HS-5 (cell line): ENCODE results near the gene DOK7.

Experiments used
- DNase-seq: peaks from one replicate; pipeline ENCODE4 v3.0.0-alpha.2; 2012; ENCODE audit warnings: low read depth

Gene DOK7, protein sequence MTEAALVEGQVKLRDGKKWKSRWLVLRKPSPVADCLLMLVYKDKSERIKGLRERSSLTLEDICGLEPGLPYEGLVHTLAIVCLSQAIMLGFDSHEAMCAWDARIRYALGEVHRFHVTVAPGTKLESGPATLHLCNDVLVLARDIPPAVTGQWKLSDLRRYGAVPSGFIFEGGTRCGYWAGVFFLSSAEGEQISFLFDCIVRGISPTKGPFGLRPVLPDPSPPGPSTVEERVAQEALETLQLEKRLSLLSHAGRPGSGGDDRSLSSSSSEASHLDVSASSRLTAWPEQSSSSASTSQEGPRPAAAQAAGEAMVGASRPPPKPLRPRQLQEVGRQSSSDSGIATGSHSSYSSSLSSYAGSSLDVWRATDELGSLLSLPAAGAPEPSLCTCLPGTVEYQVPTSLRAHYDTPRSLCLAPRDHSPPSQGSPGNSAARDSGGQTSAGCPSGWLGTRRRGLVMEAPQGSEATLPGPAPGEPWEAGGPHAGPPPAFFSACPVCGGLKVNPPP

DNA sequence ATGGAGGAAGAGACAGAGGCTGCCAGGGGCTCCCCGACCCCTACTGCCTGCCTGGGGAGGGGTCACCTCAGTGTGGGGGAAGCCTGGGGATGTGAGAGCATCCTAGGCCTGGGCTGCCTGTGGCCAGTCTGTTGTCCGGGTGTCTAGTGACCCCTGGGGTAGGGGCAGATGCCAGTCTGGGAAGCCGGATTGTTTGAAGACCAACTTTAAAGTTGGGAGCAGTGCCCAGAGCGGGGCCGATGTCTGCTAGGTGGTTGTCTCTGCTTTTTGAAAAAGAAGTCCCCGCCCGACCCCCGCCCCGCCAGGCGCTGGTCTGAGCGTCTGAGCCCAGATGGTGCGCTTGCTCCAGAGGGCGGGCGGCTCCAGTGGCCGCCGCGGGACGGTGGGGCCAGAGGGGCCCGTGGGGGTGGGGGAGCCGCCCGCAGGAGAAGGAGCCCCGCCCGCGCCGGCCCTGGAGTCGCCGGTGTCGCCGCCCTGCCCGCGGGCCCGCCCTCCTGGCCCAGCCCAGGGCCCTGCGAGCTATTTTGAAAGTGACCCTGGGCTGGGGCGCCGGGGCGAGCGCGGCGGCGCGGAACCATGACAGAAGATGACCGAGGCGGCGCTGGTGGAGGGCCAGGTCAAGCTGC is at the start of gene DOK7:
Gene DOK7 (plus strand): TSS at position 517 of the 626 bp plus-strand sequence. CDS start 70 bp downstream, at position 587.
- DNase-seq: no peak

DNA sequence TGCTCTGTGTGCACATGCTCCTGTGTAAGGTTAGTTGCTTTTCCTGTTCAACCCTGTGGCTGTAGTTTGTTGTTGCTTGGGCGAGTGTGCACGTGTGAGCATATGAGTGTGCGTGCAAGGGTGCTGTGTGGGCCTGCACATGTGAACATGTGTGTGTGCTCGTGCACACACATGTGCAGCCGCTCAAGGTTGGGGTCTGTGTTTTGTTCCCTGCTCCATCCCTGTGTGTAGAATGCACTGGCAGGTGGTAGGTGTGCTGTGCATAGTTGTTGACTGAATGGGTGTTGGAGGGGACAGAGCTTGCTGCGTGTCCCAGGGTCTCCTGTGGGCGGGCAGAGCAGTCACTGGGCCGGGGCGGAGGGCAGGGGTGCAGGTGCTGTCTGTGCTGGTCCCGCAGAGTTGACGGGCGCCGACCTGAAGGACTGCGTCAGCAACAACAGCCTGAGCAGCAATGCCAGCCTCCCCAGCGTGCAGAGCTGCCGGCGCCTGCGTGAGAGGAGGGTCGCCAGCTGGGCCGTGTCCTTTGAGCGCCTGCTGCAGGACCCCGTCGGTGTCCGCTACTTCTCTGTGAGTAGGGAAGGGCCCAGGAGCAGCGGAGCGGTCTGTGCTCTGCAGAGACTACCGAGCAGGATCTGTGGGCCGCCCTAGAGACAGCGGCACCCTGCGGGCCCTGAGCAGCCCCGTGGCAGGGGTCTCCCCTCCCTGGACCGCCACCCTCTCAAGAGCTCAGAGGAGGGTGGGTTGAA is 49.3 kb upstream of the DOK7 start:
- DNase-seq: no peak

DNA sequence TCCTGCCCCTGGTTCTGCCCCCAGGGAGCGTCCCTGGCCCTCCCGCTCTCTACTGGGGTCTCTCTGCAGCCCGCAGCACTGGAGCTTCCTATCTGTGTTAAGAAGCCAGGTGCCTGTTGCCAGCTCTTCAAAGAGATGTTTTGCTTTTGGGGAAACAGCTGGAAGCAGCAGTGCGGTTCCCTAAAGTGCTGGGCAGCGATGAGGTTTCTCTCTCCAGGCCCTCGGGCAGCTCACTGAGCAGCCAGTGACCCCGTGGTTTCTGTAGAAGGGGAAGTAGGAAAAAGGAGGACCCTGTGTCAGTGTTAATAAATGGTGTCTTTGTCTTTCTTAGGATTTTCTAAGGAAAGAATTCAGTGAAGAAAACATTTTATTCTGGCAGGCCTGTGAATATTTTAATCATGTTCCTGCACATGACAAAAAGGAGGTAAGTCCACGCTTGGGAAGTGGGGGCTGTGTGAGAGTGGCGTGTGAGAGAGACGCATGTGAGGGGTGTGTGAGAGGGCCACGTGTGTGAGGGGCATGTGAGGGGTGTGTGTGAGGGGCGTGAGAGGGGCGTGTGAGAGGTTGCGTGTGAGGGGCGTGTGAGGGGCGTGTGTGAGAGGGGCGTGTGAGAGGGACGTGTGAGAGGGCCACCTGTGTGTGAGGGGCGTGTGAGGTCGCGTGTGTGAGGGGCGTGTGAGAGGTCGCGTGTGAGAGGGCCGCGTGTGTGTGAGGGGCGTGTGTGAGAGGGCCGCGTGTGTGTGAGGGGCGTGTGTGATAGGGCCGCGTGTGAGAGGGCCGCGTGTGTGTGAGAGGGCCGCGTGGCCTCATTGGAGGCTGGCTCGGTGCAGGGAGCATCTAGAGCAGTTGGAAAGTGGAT is 48.5 kb upstream of the DOK7 start:
- DNase-seq: no peak

DNA sequence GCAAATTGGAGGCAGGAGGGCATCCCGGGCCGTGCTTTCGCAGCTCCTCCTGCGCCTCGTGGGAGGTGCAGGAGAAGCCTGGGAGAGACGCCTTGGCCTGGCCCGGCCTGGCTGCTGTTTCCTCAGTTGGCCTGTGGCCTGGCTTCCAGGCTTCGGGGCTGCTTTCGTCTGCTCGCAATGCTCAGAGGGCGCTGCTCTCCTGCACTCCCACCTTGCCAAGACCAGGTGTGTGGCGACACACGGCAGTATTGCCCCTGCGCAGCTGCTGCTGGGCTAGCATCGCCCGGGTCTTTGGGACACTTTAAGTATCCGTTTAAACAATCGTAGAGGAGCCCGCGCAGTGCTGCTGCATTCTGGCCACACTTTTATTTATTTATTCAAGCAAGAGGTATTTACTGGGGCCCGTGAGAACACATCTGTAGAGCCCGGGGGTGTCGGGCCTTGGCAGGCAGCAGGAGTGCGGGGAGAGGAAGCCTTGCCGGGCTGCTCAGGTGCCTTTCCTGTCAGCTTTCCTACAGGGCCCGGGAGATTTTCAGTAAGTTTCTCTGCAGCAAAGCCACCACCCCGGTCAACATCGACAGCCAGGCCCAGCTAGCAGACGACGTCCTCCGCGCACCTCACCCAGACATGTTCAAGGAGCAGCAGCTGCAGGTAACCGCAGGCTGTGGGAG is 47.5 kb upstream of the DOK7 start:
- DNase-seq: no peak

DNA sequence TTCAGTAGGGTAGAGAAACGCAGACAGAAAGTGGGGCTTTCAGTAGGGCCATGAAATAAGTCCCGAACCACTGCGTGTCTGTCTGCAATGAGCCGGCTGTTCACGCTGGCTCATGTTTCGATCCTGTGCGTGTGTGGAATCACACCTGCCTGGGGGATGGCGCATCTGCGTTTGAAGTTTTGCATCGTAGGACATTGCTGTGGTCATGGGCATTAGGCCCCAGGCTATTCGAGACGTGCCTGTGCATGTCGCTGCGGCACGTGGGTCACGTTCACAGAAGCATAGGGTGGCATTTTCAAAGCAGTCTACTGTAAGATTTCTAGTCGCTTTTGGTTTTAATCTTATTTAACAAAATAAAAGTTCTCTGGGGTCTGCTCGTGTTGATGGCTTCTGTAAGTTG is 46.8 kb upstream of the DOK7 start:
- no peak for DNase-seq

DNA sequence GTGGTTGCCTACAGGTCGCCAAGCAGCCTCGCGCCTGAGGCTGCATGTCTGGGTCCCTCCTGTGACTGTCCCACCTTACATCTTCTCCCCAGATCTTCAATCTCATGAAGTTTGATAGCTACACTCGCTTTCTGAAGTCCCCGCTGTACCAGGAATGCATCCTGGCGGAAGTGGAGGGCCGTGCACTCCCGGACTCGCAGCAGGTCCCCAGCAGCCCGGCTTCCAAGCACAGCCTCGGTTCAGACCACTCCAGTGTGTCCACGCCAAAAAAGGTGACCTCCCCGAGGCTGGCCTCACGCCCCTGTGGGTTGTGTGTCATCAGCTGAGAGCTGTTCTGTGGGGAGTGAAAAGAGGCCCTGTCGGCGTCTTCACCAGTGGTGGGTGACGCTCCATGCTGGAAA is 46.3 kb upstream of the DOK7 start:
- no peak for DNase-seq

DNA sequence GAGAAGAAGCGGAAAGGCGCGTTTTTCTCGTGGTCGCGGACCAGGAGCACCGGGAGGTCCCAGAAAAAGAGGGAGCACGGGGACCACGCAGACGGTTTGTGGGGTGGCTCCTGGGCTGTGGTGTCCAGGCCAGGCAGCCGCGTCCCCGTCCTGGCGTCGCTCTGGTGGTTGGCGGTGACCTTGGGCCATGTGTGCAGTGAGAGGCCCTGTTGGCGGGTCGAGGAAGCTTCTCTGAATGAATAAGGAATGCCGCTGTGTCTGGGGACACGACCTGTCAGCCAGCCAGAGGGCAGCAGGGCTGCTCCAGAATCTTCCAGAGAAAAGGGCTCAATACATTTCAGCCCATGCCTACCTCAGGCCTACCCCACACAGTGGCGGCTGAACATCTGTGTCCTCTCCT is 45.7 kb upstream of the DOK7 start:
- DNase-seq: no peak

DNA sequence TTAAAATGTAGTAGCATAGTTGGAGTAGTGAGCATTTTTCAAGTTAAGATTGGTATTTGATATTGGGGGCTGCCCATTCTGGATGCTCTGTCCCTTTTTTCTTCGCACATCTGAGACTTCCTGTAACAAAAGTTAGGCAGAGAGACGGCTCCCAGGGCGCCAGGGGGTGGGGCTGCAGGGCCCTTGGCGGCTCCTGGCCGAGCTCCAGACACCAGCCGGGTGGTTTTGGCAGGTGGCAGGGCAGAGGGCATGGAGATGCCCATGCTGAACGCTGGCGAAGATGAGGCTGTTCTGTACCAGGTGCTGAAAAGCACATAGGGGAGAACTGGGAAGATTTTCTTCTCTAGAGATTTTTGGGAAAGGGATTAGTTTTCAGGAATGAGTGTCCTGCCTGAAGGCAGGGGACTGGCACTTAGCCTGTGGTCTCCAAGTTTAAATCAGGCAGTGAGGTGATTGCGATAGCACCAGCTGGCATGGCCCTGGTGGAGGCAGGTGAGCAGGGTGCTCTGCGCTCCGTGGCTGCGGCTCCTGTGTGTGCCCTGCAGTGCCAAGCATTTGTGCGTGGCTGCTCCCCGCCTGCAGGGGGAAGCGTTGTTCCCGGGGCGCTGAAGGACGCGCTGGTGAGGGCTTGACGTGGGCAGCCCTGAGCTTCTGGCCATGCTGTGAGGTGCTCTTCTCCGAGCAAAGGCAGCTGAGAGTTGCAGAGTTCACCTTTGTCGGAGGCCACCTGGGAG is 44.9 kb upstream of the DOK7 start:
- no peak for DNase-seq

DNA sequence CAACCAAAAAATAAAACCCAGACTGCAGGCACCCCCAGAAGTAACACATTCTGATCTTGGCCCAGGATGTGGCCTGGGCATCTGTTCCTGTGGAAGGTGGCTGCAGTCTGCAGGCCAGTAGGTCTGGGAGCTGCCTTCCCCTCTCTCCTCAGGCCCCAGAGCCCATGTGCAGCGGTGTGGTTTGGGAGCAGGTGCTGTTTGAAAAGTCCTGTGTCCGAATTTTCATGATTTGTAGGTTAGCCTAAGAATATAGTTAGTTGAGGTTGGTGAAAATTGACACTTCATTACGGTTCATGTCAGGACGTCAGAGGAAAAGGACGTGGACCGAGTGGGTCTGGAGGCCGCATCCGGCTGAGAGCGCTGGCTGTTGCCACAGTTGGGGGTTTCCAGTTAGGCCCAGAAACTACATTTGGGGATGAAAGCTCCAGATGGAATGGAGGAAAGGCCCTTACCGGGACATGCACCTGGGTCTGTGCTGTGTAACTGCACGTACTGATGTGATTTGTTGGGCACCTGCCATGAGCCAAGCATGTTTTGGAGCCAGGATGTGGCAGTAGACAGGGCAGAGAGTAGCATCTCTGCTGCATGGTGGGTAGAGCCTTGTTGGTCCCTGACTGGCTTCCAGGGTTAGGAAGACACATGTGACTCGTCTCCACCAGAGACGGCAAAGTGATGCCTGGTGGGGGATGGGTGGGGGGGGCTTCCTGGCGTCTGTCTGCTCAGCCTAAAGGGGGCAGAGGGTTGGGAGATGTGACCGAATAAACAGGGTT is 43.1 kb upstream of the DOK7 start:
- no peak for DNase-seq

DNA sequence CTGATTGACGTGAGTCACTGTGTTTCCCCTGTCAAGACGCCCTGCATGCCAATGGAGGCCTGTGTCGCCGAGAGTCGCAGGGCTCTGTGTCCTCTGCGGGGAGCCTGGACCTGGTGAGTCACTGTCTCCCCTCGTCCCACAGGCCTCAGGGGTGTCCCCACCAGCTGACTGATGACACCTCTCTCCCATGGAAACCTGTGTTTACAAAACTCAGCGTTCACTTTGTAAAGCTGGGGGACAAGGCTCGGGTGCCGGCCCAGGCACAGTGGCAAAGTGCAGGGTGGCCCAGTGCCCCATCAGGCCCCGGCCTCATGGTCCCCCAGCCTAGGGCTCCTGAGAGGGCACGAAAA is 42.5 kb upstream of the DOK7 start:
- DNase-seq: no peak

DNA sequence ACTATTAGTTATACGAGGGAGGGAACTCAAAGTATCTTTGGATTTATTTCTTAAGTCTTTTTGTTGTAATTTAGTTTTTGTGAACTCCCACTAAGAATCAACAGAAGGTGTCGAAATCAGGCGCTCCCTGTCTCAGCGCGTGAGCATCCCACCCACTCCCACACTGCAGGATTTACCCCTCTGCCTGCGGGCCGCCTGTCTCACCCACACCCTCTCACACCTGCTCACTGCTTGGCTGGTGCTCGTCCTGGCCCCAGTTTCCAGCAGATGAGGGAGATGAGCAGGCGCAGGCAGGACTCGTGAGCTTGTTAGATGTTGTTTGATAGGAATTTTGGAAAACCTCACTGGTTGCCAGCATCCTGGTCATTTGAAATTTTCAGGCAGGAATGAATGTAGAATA is 42.1 kb upstream of the DOK7 start:
- DNase-seq: no peak

DNA sequence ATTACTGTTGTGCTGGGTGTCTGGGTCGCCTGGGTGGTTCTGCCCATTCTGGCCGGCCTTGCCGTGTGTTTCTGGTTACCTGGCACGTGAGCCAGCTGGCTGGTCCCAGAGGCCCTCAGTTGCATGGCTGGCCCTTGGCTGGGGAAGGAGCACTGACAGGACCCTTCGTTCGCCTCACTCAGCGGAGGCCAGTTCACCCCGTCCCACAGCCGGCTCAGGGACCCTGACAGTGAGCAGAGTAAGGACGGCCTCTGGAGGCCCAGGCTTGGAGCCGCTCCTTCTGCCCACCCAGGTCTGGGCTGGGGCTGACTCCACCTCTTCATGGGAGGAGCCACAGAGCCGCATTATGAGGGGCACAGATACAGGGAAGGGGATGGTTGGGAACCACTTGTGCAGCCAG is 41.6 kb upstream of the DOK7 start:
- no peak for DNase-seq

DNA sequence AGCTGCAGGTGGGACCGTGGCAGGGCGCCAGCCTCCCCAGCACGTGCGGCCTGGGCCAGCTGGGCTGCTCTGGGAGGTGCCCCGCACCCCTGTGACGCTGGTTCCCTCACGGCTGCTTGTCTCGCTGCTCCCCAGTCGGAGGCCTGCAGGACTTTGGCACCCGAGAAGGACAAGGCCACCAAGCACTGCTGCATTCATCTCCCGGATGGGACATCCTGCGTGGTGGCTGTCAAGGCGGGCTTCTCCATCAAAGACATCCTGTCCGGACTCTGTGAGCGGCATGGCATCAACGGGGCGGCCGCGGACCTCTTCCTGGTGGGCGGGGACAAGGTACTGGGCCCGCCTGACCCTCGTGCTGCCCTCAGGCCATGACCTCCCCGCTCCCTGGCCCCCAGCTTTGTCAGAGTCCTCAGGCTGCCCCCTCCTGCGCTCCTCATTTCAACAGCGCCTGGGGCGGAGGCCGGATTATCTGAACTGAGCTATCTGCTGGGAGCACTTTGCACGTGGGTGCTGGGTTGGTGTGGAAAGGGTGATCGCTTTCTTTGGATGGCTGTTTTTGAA is 40.8 kb upstream of the DOK7 start:
- DNase-seq: no peak

DNA sequence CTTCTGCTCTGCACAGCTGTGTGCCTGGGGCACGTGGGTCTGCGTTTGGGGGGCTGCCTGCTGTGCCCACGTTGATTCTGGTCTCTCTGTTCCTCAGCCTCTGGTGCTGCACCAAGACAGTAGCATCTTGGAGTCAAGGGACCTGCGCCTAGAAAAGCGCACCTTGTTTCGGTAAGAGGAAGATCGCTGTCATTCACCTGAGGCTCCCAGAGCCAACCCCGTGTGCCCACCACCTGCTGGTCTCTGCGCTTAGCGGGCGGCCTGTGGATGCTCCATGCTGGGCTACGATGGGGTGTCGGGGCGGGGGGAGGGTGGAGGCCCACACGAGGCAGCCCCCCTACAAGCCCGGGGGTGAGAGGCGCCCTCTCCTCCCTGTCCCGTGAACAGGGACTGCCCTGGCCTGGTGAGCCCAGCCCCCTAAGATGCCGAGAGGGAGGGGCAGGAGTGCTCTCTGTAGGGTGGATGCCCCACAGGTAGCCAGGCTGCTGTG is 40.3 kb upstream of the DOK7 start:
- no peak for DNase-seq

DNA sequence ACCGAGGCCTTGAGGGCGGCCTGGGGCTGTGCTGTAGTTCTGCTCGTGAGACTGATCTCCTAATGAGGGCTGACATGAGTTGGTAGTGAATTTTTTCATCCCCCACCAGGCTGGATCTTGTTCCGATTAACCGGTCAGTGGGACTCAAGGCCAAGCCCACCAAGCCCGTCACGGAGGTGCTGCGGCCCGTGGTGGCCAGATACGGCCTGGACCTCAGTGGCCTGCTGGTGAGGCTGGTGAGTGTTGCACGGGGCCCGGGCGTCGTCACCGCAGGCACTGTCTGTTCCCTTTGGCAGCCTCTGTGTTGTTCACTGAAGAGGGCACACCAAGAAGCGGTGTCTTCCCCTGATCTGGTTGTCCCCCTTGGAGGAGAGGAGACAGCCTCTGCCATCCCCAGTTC is 39.7 kb upstream of the DOK7 start:
- no peak for DNase-seq

DNA sequence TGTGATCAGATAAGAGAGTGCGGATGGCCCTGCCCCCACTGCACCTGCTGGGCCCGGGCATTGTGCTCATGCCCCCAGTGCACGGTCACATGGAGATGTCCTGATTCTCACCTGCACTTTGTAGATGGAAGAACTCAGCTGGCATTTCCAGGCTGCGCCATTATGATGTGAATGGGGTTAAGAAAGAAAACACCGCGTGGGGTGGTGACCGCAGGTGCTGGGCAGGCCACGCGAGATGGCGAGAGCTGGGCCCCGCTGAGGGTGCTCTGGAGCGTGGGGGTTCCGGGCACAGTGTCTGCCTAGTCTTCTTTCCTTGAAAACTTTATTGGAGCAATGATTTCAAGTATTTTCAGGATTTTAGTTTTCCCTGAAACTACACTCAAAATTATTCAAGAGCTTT is 39.2 kb upstream of the DOK7 start:
- DNase-seq: no peak

DNA sequence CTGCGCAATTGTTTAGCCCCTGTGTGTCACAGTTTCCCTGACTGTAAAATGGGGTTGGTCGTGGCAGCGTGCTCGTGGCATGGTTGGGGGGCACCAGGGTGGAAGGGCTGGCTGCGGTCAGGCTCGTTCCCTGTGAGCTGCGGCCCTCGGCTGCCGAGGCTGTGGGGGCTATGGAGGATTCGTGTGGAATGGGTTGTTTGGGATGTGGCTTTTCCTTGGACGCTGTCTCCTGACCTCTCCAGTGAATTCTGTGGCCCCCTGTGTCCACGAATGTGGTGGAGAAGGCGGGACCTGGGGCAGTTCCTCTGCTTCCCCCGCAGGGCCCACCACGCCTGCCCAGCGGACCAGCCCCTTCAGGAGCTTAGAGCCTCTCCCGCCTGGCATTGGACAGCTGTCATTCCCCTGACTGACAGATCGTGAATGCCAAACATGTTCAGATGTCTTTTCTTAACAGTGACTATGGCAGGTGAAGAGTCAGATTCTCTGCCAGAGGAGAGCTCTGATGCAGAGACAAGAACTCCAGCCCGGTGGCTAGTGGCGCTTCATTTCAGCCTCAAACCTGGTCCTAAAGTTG is 38.5 kb upstream of the DOK7 start:
- DNase-seq: no peak

DNA sequence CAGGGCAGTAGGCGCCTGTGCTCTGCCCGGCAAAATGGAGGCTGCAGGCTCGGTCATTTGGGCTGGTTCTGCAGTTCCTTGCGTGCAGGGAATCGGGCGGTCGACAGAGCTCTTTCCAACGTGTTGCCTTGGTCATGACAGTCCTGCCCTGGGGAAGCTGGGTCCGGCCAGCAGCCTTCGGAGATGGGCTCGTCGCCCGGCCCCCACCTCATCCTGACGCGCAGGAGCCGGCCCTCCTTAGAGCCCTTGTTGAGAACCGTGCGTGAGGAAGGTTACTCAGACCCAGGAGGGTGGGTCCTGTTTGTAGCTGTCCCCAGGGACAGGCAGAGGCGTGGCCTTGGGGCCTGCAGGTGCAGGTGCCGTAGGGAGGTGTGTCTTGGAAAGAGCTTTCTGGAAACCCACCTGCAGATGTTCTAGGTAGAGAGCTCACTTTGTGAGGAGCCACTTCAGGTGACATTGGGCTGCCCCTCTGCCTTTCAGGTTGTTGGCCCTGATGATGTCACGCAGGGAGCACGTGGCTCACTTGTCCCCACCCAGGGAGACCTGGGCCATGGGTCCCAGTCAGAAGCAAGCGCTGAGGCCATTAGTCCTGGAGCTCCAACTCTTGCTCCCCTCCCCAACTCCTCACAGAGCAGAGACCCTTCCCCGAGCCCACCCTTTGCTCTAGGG is 36.5 kb upstream of the DOK7 start:
- no peak for DNase-seq

DNA sequence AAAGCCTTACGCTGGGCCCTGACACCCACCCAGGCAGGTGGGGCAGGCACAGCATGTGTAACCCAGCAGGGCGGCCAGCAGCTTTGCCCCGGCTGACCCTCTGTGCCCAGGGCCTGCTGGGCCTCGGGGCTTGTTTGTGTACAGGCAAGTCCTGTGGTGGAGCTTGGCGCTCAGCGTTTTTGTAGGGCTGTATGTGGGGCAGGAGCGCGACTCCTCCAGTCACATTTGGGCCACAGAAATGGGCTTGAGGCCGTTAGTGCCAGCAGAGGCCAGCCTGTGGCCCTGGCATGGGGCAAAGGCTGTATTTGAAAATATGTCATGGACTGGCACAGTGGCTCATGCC is 36.0 kb upstream of the DOK7 start:
- DNase-seq: no peak
